LNCaP clone FGC (cell line): ENCODE results near the gene STK36.

Experiments
- DNase-seq: peaks from one replicate; pipeline ENCODE4 v3.0.0-alpha.2; 2011; ENCODE audit warnings: low read depth
- H3K4me3 ChIP-seq: 2 replicates; pipeline ENCODE4 v1.5.1; 2011; ENCODE audit warnings: mild to moderate bottlenecking, low read depth, low read length, control low read depth
- TF ChIP-seq, protein P1 (sequence below): IDR thresholded peaks from 2 replicates; pipeline ENCODE4 v1.5.1; 2012; ENCODE audit warnings: mild to moderate bottlenecking; ENCODE audit not compliant: control insufficient read depth, insufficient read depth; ENCODE audit errors: extremely low read depth

Gene STK36

DNA sequence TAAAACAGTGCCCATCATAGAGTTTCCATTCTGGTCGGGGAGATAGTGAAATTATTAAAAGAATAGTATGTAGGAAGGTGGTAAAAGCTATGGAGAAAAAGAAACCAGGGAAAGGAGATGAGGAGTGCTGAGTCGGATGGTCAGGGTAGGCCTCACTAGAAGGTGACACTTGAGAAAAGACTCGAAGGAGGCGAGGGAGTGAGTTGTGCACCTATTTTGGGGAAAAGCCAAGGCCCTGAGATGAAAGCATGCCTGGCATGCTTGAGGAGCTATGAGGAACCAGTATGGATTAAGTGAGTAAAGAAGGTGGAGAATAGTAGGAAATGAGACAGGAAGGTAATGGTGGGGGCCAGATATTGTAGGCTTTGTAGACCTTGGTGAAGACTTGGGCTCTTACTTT lies 31.5 kb downstream of the STK36 start:
- TF ChIP-seq, protein P1, sequence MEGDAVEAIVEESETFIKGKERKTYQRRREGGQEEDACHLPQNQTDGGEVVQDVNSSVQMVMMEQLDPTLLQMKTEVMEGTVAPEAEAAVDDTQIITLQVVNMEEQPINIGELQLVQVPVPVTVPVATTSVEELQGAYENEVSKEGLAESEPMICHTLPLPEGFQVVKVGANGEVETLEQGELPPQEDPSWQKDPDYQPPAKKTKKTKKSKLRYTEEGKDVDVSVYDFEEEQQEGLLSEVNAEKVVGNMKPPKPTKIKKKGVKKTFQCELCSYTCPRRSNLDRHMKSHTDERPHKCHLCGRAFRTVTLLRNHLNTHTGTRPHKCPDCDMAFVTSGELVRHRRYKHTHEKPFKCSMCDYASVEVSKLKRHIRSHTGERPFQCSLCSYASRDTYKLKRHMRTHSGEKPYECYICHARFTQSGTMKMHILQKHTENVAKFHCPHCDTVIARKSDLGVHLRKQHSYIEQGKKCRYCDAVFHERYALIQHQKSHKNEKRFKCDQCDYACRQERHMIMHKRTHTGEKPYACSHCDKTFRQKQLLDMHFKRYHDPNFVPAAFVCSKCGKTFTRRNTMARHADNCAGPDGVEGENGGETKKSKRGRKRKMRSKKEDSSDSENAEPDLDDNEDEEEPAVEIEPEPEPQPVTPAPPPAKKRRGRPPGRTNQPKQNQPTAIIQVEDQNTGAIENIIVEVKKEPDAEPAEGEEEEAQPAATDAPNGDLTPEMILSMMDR = no peak

DNA sequence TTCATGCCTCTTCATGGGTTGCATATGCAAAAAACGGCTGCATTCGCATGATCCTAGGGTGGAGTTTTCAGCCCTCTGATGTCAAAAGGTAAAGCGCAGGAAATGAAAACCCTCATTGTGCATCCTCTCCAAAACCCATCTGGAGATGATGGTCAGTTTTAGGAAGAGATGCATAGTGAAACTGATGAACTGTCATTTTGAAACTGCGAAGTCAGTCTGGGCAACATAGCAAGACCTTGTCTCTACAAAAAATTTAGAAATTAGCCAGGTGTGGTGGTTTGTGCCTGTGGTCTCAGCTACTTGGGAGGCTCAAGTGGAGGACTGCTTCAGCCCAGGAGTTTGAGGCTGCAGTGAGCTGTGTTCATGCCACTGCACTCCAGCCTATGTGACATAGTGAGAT lies 36.2 kb downstream of the STK36 start:
- DNase-seq = no peak

More for the DNA sequence above, 31.5 kb downstream of the STK36 start:
- DNase-seq = no peak
- no peak overlapping the region for H3K4me3 ChIP-seq

DNA sequence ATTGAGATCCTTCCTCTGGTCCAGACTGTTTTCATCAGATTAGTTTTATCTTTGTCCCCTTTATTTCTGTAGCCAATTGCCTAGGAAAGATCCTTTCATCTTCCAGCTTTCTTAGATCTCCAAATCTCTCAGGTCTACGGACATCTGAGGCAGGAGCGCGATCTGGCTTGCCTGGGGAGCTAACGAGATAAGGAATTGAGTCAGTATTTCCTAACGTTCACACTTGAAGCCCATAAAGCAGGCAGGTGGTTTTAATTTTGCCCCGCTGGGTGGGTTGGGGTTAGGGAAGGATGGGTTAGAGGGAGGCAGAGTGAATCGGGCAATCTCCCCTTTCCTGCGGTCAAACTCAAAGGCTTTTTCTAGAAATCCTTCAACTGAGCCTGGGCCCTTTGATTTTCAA lies 38.0 kb downstream of the STK36 start:
- no peak for DNase-seq
- TF ChIP-seq, protein P1 = no peak
- no peak overlapping the region for H3K4me3 ChIP-seq

More for the DNA sequence above, 36.2 kb downstream of the STK36 start:
- TF ChIP-seq, protein P1 = no peak
- H3K4me3 ChIP-seq = no peak overlapping the region

DNA sequence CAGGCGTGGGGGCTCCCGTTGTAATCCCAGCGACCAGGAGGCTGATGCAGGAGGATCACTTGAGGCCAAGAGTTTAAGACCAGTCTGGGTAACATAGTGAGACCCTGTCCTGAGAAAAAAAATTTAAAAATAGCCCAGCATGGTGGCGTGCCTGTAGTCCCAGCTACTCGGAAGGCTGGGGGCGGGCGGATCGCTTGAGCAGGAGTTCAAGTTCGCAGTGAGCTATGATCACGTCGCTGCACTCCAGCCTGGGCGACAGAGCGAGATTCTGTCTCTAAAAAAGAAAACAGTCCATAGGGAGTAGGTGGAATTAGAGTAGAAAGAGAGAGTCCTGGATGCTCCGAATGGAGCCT lies 38.4 kb downstream of the STK36 start:
- peak overlapping the region; percentile 75; the same call in 1 of the 2 replicates for H3K4me3 ChIP-seq
- no peak for DNase-seq
- TF ChIP-seq, protein P1 = no peak

DNA sequence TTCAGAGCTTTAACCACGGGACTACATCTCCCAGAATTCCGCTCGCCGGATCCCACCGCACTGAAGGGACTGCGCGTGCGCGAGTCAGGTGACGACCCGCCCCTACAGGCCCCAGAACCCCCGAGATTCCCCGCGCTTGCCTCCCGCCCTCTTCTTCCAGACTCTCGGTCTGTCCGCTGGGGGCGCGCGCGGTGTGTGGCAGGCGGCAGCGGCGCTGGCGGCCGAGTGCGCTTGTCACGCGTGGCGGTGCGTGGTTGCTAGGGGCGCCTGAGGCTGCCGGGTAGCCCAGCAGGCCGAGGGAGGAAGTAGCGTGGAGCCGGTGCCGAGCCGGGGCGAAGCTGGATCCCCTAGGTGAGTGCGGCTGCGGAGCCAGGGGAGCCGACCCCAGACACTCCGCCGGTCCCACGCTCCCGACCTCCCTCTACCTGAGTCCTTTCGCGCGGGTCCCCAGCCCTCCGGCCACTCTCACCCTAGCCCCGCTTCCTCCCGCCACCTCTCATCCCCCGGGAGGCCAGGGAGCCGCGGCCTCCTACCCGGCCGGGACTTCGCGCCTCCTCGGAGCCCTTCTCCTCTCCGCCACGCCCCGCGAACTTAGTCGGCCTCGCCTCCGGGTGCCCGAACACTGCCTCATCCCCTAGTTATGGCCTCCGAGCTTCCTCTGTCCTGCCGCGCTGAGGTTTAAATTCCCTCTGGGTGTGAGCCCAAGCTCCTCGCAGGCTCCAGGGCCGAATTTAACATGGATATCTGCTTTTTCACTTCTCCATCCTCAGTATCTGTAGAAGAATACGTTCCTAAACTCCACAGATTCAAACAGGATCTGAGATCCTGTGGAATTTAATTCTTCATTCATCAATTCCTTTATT lies 39.0 kb downstream of the STK36 start, which contains the start of gene TTLL4:
Gene TTLL4 (plus strand): TSS at position 149 of the 863 bp plus-strand sequence. CDS start 26,842 bp downstream, outside the sequence.
- H3K4me3 ChIP-seq = peak within 1 kb of the TSS; percentile 75
- TF ChIP-seq, protein P1 = peak; percentile 93
- DNase-seq = peak; percentile 77

DNA sequence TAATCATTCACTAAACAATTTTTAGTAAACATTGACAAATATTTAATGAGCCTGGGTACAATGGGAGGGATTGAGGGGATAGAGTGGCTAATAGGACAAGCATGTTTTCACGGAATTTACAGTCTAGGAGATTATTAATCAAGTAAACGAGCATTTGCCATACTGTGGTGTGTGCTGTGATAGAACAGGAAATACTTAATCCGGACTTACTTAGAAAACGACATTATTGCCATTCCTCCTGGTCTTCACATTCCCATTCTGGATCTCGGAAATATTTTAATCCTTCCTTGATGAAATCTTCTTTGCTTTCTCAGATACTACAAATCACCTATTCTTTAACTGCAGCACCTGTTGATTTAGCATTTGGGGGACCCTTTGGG lies 39.7 kb downstream of the STK36 start:
- TF ChIP-seq, protein P1 = no peak
- DNase-seq = no peak

DNA sequence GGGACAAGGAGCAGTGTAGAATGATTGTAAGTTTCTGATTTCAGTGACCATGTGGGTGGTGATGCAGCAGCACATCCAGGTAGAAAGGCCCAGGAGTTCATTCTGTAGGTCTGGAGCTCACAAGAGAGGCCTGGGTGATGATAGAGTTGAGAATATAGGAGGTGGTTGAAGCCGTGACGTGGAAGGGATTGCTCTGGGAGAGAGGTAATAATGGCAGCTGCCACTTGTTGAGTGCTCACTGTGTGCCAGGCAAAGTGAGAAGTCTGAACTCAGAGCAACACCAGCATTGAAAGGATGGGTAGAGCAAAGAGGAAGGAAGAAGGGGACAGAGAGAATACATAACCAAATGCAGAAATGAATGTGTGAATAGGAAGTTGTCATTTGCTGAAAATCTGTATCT lies 42.0 kb downstream of the STK36 start:
- no peak overlapping the region for H3K4me3 ChIP-seq
- no peak for DNase-seq
- TF ChIP-seq, protein P1 = no peak

More for the DNA sequence above, 39.7 kb downstream of the STK36 start:
- peak overlapping the region; percentile 75 for H3K4me3 ChIP-seq
